Activated CD8-positive, alpha-beta T cell treated with anti-CD3 and anti-CD28 coated beads, Interleukin-2, amount 10 ng/mL, durations not matched to agents 7 days and 5 days (primary cell): ENCODE results near the gene SUPT20H. TPM values are rescaled to one million over a fixed set of nuclear protein-coding genes. Genes with fewer than 3 reads are reported as not detected.

Experiments used
- ATAC-seq: fragments of 150-1000 bp; cut with Tn5 transposase; one replicate; pipeline ENCODE4 v1.10.0; 2021; ENCODE audit warnings: moderate library complexity
- CTCF ChIA-PET: fragments of 350-600 bp; sonication (Branson Sonifier 250); formaldehyde crosslinking; loops from one replicate; lab custom pipeline; 2021; ENCODE audit warnings: antibody characterized with exemption; lab: Charles Lee
- POLR2A ChIA-PET: fragments of 350-600 bp; sonication (Branson Sonifier 250); formaldehyde crosslinking; loops from one replicate; lab custom pipeline; 2021; ENCODE audit warnings: antibody characterized with exemption; lab: Charles Lee
- DNase-seq: peaks from one replicate; pipeline ENCODE4 v3.0.0-alpha.2; 2020
- H3K27ac Mint-ChIP-seq: one replicate; pipeline ENCODE4 v1.8.0; 2021; ENCODE audit warnings: mild to moderate bottlenecking, mixed read lengths
- H3K27me3 Mint-ChIP-seq: one replicate; pipeline ENCODE4 v1.8.0; 2021; ENCODE audit warnings: low read depth, mixed read lengths
- H3K36me3 Mint-ChIP-seq: one replicate; pipeline ENCODE4 v1.8.0; 2021; ENCODE audit warnings: low read depth, mixed read lengths
- H3K4me1 Mint-ChIP-seq: one replicate; pipeline ENCODE4 v1.8.0; 2021; ENCODE audit warnings: low read depth, mixed read lengths
- H3K4me3 Mint-ChIP-seq: one replicate; pipeline ENCODE4 v1.8.0; 2021; ENCODE audit warnings: mild to moderate bottlenecking, mixed read lengths
- H3K9me3 Mint-ChIP-seq: one replicate; pipeline ENCODE4 v1.8.0; 2022; ENCODE audit warnings: mixed read lengths; ENCODE audit not compliant: insufficient read depth
- total RNA-seq, 2 experiments: library from RNA; stranded (reverse); gene quantifications; one replicate each; pipeline ENCODE4 v1.2.3, GENCODE V29; 2021

The SUPT20H gene
- total RNA-seq, 2 experiments from 2014 or later: 67.4 to 71.5 TPM

DNA sequence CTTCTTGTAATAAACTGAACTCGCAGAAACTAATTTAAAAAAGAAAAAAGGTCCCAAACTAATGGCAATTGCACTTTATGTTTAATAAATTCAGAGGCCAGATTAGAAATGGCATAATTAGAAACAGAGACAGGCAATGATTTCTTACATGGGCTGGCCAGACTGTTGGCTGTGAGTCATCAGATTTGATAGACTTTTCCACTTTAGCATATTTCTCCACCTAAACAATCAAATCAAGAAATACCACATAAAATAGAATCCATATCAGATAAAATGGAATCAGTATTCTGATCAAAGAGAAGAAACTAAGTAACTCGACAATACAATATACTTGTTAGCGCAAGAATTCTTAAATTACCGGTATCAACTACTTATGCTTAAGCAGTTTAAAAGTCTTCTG lies 29.9 kb downstream of the SUPT20H start:
- CTCF ChIA-PET: interaction anchor here (0.9 kb wide), 1 partner anchor 17 kb away, joined by 4 read pairs; no protein-coding TSS in a partner anchor
- Mint-ChIP-seq H3K27ac (no peak overlapping the region), H3K9me3 (no peaks in the 10 kb centered on the region), H3K4me1 (no peaks in the 10 kb centered on the region), H3K4me3 (no peak overlapping the region), H3K36me3 (peaks cover 51% of the 10 kb centered on the region), H3K27me3 (no peaks in the 10 kb centered on the region)
- POLR2A ChIA-PET: no interaction called here
- ATAC-seq: no peak
- DNase-seq: no peak

GRCh38 chr13:37027639-37028038 lies 31.8 kb downstream of the SUPT20H start:
- ChIA-PET CTCF (no interaction called here), POLR2A (no interaction called here)
- Mint-ChIP-seq H3K9me3 (no peaks in the 10 kb centered on the region), H3K36me3 (peaks cover 48% of the 10 kb centered on the region), H3K4me1 (no peaks in the 10 kb centered on the region), H3K27me3 (no peaks in the 10 kb centered on the region), H3K27ac (no peak overlapping the region), H3K4me3 (no peak overlapping the region)
- DNase-seq (no peak), ATAC-seq (no peak)

GRCh38 chr13:37026771-37027170 lies 32.7 kb downstream of the SUPT20H start:
- CTCF ChIA-PET: no interaction called here
- H3K9me3 Mint-ChIP-seq: no peaks in the 10 kb centered on the region
- POLR2A ChIA-PET: no interaction called here
- H3K27ac Mint-ChIP-seq: no peak overlapping the region
- no peaks in the 10 kb centered on the region for H3K27me3 Mint-ChIP-seq
- no peak overlapping the region for H3K4me3 Mint-ChIP-seq
- no peaks in the 10 kb centered on the region for H3K4me1 Mint-ChIP-seq
- DNase-seq (no peak), ATAC-seq (no peak)
- peaks cover 48% of the 10 kb centered on the region for H3K36me3 Mint-ChIP-seq

DNA sequence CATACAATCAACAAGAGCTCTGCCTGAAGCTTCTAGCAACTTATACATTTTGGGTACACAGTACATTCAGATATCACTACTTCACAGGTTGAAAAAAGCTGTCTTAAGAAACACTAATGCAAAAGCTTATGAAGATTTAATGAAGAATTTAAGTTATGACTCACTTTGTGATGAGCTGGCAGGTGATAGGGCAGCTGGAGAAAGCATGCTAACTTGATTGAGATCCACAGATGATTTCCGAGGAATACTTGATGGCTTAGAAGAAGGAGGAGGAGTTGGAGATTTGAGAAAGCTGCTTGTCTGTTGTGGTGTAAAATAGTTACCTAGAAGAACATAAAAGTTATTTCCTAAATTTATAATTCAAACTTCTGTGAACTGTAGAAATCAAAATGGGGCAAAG lies 35.6 kb downstream of the SUPT20H start:
- no peak overlapping the region for H3K4me3 Mint-ChIP-seq
- H3K36me3 Mint-ChIP-seq: peaks cover 39% of the 10 kb centered on the region
- H3K9me3 Mint-ChIP-seq: no peaks in the 10 kb centered on the region
- no peaks in the 10 kb centered on the region for H3K27me3 Mint-ChIP-seq
- no peak overlapping the region for H3K27ac Mint-ChIP-seq
- H3K4me1 Mint-ChIP-seq: no peaks in the 10 kb centered on the region
- ATAC-seq (no peak), DNase-seq (no peak)
- POLR2A ChIA-PET: interaction anchor here (1.2 kb wide), 1 partner anchor 23 kb away, joined by 5 read pairs; the partner anchor contains the start of gene EXOSC8
- CTCF ChIA-PET: interaction anchor here (1.4 kb wide), 1 partner anchor 24 kb away, joined by 3 read pairs; no protein-coding TSS in a partner anchor

- Mint-ChIP-seq H3K36me3 (peaks cover 69% of the 10 kb centered on the region), H3K27me3 (no peaks in the 10 kb centered on the region), H3K27ac (no peak overlapping the region), H3K4me1 (peaks cover 2% of the 10 kb centered on the region), H3K4me3 (no peak overlapping the region), H3K9me3 (no peaks in the 10 kb centered on the region)
- DNase-seq (no peak), ATAC-seq (no peak)
- POLR2A ChIA-PET: interaction anchor here (4.8 kb wide), 1 partner anchor 14 kb away, joined by 31 read pairs; the partner anchor contains the start of genes ALG5 and EXOSC8
- CTCF ChIA-PET: no interaction called here
Measured at GRCh38 chr13:37014609-37015008, 44.9 kb downstream of the SUPT20H start.

DNA sequence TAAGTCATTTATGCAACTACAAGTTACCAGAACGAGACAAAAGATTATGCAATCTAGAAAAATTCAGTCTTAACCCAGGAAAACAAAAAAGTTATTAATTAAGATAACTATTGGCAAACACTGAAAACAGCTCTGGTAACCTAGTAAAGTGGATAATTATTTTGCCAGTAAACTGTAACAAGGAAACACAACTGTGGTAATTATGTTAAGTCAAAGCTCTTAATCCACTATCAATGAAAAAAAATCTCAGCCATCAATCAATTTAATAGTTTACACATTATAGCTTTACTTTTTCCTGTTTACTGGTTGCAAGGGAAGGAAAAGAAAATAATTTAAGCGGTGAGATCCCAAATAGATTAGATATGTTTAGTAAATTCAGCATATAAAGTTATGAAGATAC lies 47.7 kb downstream of the SUPT20H start:
- H3K9me3 Mint-ChIP-seq: no peaks in the 10 kb centered on the region
- H3K4me3 Mint-ChIP-seq: no peak overlapping the region
- H3K27ac Mint-ChIP-seq: no peak overlapping the region
- no peaks in the 10 kb centered on the region for H3K27me3 Mint-ChIP-seq
- H3K36me3 Mint-ChIP-seq: peaks cover 77% of the 10 kb centered on the region
- DNase-seq (no peak), ATAC-seq (no peak)
- H3K4me1 Mint-ChIP-seq: peaks cover 8% of the 10 kb centered on the region
- CTCF ChIA-PET: interaction anchor here (1.8 to 4.3 kb wide), 3 partner anchors 11 to 37 kb away, joined by 3 to 25 read pairs (median 4); partner anchors contain the start of genes ALG5 and EXOSC8
- POLR2A ChIA-PET: interaction anchor here (0.6 to 4.8 kb wide), 2 partner anchors 12 to 36 kb away, joined by 3 to 31 read pairs; partner anchors contain the start of genes ALG5 and EXOSC8

DNA sequence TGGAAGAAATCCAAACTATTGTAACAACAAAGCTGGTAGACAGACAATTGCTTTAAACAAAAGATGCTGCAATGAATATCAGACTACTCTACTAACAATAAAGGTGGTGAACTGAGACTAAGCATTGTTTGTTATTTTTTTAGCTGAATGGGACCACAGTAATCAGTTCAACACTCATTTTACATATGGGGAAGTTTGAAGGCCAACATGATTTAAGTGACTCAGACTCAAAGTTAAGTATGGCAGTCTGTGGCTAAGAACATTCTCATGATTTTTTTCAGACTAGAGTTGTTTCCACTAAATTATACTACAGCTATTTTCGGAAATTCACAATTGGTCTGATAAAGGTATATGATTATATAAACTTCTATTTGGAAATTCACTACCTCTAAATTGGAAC lies 48.5 kb downstream of the SUPT20H start:
- H3K4me3 Mint-ChIP-seq: no peak overlapping the region
- peaks cover 75% of the 10 kb centered on the region for H3K36me3 Mint-ChIP-seq
- H3K27me3 Mint-ChIP-seq: no peaks in the 10 kb centered on the region
- H3K4me1 Mint-ChIP-seq: peaks cover 11% of the 10 kb centered on the region
- ChIA-PET CTCF (interaction anchor here (4.3 kb wide), 1 partner anchor 10 kb away, joined by 25 read pairs; the partner anchor contains the start of genes ALG5 and EXOSC8), POLR2A (interaction anchor here (4.8 kb wide), 1 partner anchor 11 kb away, joined by 31 read pairs; the partner anchor contains the start of genes ALG5 and EXOSC8)
- H3K9me3 Mint-ChIP-seq: no peaks in the 10 kb centered on the region
- ATAC-seq (no peak), DNase-seq (no peak)
- H3K27ac Mint-ChIP-seq: no peak overlapping the region

DNA sequence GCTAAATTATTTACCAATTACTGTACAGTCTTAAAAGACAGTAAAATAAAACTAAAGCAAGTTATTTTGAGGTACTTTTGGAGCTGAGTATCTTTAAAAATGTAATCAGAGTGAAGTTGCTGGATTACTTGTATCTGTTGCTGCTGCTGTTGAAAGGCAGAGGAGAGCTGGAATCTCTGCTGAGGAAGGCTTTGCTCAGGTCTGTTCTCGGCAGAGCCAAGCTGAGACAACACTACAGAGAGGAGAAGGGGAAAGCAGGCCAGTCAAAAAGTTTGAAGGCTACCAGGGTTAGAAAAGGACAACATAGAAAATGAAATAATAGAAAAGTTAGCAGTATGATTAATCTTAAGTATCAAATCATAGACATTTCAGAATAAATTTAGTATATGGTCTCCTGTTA lies 49.1 kb downstream of the SUPT20H start:
- H3K27ac Mint-ChIP-seq: peak overlapping the region; percentile 13
- DNase-seq: no peak
- POLR2A ChIA-PET: interaction anchor here (4.8 kb wide), 1 partner anchor 10 kb away, joined by 31 read pairs; the partner anchor contains the start of genes ALG5 and EXOSC8
- no peak overlapping the region for H3K4me3 Mint-ChIP-seq
- H3K9me3 Mint-ChIP-seq: no peaks in the 10 kb centered on the region
- H3K36me3 Mint-ChIP-seq: peaks cover 75% of the 10 kb centered on the region
- ATAC-seq: no peak
- H3K27me3 Mint-ChIP-seq: no peaks in the 10 kb centered on the region
- H3K4me1 Mint-ChIP-seq: peaks cover 14% of the 10 kb centered on the region
- CTCF ChIA-PET: interaction anchor here (4.3 kb wide), 1 partner anchor 10 kb away, joined by 25 read pairs; the partner anchor contains the start of genes ALG5 and EXOSC8

GRCh38 chr13:37009692-37010091 lies 49.8 kb downstream of the SUPT20H start:
- no peak for ATAC-seq
- Mint-ChIP-seq H3K27ac (no peak overlapping the region), H3K4me1 (peaks cover 18% of the 10 kb centered on the region), H3K27me3 (no peaks in the 10 kb centered on the region), H3K4me3 (no peak overlapping the region), H3K9me3 (no peaks in the 10 kb centered on the region), H3K36me3 (peaks cover 74% of the 10 kb centered on the region)
- POLR2A ChIA-PET: interaction anchor here (1.2 to 4.8 kb wide), 2 partner anchors 9 to 10 kb away, joined by 4 to 31 read pairs; partner anchors contain the start of genes ALG5 and EXOSC8
- no peak for DNase-seq
- CTCF ChIA-PET: interaction anchor here (4.3 kb wide), 1 partner anchor 9 kb away, joined by 25 read pairs; the partner anchor contains the start of genes ALG5 and EXOSC8

DNA sequence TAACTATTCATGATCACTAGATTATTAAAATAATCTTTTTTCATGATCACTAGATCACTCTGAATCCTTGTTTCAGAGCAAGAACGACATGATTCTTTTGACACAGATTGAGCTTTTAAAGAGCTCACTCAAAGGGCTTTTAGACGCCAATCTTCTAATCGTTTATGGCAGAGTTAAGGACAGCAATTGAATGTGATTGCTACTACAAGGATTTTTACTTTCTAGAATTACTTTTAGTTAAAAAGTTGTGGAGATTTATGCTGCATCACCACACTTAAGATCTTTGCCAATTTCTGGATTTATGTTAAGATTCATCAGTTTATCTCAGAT lies 57.6 kb downstream of the SUPT20H start:
- Mint-ChIP-seq H3K36me3 (peaks cover 53% of the 10 kb centered on the region), H3K9me3 (no peaks in the 10 kb centered on the region), H3K27me3 (no peaks in the 10 kb centered on the region), H3K27ac (peak overlapping the region; percentile 100), H3K4me1 (peaks cover 39% of the 10 kb centered on the region), H3K4me3 (peak overlapping the region; percentile 99)
- ChIA-PET POLR2A (interaction anchor here (1.1 to 5.0 kb wide), 2 partner anchors 10 to 1348 kb away, joined by 3 to 31 read pairs; partner anchors contain the start of gene UFM1), CTCF (interaction anchor here (0.8 to 4.5 kb wide), 3 partner anchors 10 to 1580 kb away, joined by 3 to 25 read pairs (median 4); no protein-coding TSS in a partner anchor)
- ATAC-seq: no peak
- no peak for DNase-seq

- CTCF ChIA-PET: interaction anchor here (0.9 to 4.5 kb wide), 4 partner anchors 9 to 60 kb away, joined by 3 to 25 read pairs (median 4); no protein-coding TSS in a partner anchor
- POLR2A ChIA-PET: interaction anchor here (1.8 to 5.0 kb wide), 4 partner anchors 9 to 179 kb away, joined by 10 to 31 read pairs (median 16); partner anchors contain the start of gene SUPT20H
- peak; percentile 79 for ATAC-seq
- Mint-ChIP-seq H3K27me3 (no peaks in the 10 kb centered on the region), H3K4me1 (peaks cover 36% of the 10 kb centered on the region), H3K27ac (peak within 1 kb of the TSS; percentile 100), H3K4me3 (peak within 1 kb of the TSS; percentile 99), H3K9me3 (no peaks in the 10 kb centered on the region), H3K36me3 (peaks cover 51% of the 10 kb centered on the region)
- DNase-seq: peak; percentile 92
Measured at GRCh38 chr13:36999054-36999714, 60.3 kb downstream of the SUPT20H start, which contains the start of gene ALG5. TSS of gene ALG5 (minus strand) at chr13:36999340. CDS start at chr13:36999300, 40 bp downstream.
